Liver (tissue), 3 donors: ENCODE measurements around the gene ACLY.

Source experiments
- EGR1 ChIP-seq, 2 donors: IDR thresholded peaks; 2 replicates each; pipeline ENCODE4 v1.6.1; 2016 to 2018; ENCODE audit warnings: antibody characterized with exemption in 2 of 2, low read depth in 2 of 2
- GABPA ChIP-seq, 2 donors: IDR thresholded peaks in 1 of 2; conservative IDR thresholded peaks in 1 of 2; 2 replicates each; pipeline ENCODE4 v1.6.1; 2016; ENCODE audit warnings: antibody characterized with exemption in 2 of 2, mild to moderate bottlenecking in 1 of 2, moderate library complexity in 1 of 2
- JUND ChIP-seq, 2 donors: IDR thresholded peaks; 2 replicates each; pipeline ENCODE4 v1.6.1; 2016; ENCODE audit warnings: antibody characterized with exemption in 2 of 2
- RAD21 ChIP-seq, 2 donors: IDR thresholded peaks; 2 replicates each; pipeline ENCODE4 v1.6.1; 2016; ENCODE audit warnings: antibody characterized with exemption in 2 of 2, mild to moderate bottlenecking in 2 of 2
- SP1 ChIP-seq: IDR thresholded peaks from 2 replicates; pipeline ENCODE4 v1.6.1; 2018; ENCODE audit warnings: antibody characterized with exemption, mild to moderate bottlenecking
- TAF1 ChIP-seq: conservative IDR thresholded peaks from 2 replicates; pipeline ENCODE4 v1.6.1; 2016; ENCODE audit warnings: antibody characterized with exemption, mild to moderate bottlenecking
- TF ChIP-seq, protein P1 (sequence below): IDR thresholded peaks from 2 replicates; pipeline ENCODE4 v1.6.1; 2016; ENCODE audit warnings: antibody characterized with exemption
- TF ChIP-seq, protein P2 (sequence below): fragments of 150-350 bp; IDR thresholded peaks from 2 replicates; pipeline ENCODE4 v1.5.1; 2017; ENCODE audit warnings: improper control_type of control experiment, low read depth, low read length; ENCODE audit not compliant: missing input control
- TF ChIP-seq, protein P3 (sequence below): IDR thresholded peaks from 2 replicates; pipeline ENCODE4 v1.6.1; 2016; ENCODE audit warnings: antibody characterized with exemption
- donor health status: healthy.
- donor health status: healthy.

DNA sequence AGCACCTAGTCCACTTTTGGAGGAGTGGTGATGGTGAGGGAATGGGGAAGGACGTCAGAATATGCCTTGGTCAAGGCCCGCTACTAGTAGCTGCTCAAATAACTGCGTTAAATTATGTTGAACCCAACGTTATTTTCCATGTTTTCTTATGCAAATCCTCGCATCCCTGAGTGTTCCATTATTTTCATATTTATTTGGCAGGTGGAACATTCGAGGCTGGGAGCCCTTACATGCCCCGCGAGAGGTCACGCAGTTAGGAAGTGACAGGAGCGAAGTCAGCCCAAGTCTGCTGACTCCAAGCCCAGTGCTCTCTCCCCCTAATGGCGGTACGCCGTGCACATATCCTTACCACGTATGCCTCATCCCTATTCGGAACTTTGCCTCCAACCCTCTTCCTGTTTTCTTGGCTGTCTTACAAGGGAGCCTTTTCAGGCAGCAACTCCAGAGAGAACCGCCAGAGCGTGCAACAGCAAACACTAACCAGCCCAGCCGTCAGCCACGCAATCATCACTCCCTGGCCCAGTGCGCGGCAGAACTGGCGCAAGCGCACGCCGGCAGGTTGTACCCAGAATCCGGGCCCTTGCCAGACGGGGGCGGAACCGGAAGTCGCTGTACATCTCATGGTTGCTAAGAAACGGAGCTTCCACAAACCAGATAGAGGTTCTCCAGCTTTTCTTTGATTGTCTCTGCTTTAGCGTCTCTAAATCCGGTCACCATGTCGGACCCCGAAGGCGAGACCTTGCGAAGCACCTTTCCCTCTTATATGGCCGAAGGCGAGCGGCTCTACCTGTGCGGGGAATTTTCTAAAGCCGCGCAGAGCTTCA is 11.5 kb upstream of the ACLY start, which contains the start of gene ODAD4:
- TF ChIP-seq, protein P1, sequence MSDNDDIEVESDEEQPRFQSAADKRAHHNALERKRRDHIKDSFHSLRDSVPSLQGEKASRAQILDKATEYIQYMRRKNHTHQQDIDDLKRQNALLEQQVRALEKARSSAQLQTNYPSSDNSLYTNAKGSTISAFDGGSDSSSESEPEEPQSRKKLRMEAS: peak; percentile 86
- TF ChIP-seq, protein P2, sequence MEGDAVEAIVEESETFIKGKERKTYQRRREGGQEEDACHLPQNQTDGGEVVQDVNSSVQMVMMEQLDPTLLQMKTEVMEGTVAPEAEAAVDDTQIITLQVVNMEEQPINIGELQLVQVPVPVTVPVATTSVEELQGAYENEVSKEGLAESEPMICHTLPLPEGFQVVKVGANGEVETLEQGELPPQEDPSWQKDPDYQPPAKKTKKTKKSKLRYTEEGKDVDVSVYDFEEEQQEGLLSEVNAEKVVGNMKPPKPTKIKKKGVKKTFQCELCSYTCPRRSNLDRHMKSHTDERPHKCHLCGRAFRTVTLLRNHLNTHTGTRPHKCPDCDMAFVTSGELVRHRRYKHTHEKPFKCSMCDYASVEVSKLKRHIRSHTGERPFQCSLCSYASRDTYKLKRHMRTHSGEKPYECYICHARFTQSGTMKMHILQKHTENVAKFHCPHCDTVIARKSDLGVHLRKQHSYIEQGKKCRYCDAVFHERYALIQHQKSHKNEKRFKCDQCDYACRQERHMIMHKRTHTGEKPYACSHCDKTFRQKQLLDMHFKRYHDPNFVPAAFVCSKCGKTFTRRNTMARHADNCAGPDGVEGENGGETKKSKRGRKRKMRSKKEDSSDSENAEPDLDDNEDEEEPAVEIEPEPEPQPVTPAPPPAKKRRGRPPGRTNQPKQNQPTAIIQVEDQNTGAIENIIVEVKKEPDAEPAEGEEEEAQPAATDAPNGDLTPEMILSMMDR: peak; percentile 71
- peak; percentile 72 to 78 for TF ChIP-seq RAD21 (IDR thresholded peaks at IDR 0.05)
- peak; percentile 81 for TF ChIP-seq SP1
- TF ChIP-seq TAF1: peak; percentile 63
- TF ChIP-seq, protein P3, sequence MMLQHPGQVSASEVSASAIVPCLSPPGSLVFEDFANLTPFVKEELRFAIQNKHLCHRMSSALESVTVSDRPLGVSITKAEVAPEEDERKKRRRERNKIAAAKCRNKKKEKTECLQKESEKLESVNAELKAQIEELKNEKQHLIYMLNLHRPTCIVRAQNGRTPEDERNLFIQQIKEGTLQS: peak; percentile 28
- peak; percentile 90 to 92 for TF ChIP-seq EGR1 (IDR thresholded peaks at IDR 0.05; ENCODE audit: low read depth in 2 of 2)
- TF ChIP-seq JUND (IDR thresholded peaks at IDR 0.05): peak; percentile 13 to 62
- peak; percentile 80 to 92 for TF ChIP-seq GABPA (IDR thresholded peaks at IDR 0.05 in 1 of 2, conservative IDR thresholded peaks at IDR 0.05 in 1 of 2)
